Iris pigment epithelial cell (primary cell): ENCODE measurements around the gene RPAP3.

Experiments
- DNase-seq: peaks from one replicate; pipeline ENCODE4 v3.0.0-alpha.2; 2011; ENCODE audit warnings: low read depth

The RPAP3 gene

GRCh38 chr12:47705566-47706425 lies at the start of gene RPAP3:
RPAP3 (minus strand) TSS chr12:47706030; CDS start chr12:47702840, 3,190 bp downstream.
- peak; percentile 95 for DNase-seq

GRCh38 chr12:47754881-47755280 lies 49.1 kb upstream of the RPAP3 start:
- DNase-seq, result no peak

DNA sequence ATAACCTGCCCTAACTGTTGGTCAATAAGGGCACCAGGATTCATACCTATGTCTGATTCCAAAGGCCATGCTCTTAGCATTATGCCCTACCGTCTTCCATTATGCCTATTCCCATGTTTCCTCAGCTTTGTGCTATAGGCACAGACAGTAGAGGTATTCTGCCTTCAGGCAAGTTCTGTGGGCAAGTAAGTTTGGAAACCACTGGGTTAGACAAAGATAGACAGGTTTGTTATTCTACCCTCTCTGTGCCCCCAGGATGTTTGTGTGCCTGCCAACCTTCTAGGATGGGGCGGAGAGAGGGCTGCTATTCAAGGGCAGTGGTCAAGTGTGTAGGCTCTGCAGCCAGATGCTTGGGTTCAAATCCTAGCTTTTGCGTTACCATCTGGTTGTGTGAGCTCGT lies 48.3 kb upstream of the RPAP3 start:
- DNase-seq, result no peak

GRCh38 chr12:47753021-47754001 lies 47.5 kb upstream of the RPAP3 start:
- DNase-seq, result no peak

- peak; percentile 48 for DNase-seq
Observed at GRCh38 chr12:47752552-47752951, 46.7 kb upstream of the RPAP3 start.

GRCh38 chr12:47752121-47752520 lies 46.3 kb upstream of the RPAP3 start:
- DNase-seq, result no peak

DNA sequence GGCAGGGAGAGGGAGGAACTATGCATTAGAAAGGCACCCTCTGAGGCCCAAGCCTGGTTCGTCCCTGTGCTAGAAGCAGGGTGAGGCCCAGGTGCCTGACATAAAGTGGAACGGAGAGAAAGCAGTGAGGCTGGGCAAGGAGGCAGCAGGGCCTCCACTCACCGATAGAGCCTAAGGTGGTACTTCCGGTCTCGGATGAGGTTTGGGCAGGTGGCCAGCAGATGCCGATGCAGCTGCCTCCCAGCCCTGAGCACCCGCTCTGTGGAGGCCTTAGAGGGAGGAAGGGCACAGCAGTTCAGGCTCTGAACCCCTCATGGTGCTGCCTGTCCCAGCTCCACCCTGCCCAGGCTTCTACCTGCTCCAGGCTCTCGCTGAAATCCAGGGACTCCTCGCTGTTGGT lies 45.7 kb upstream of the RPAP3 start:
- no peak for DNase-seq

DNA sequence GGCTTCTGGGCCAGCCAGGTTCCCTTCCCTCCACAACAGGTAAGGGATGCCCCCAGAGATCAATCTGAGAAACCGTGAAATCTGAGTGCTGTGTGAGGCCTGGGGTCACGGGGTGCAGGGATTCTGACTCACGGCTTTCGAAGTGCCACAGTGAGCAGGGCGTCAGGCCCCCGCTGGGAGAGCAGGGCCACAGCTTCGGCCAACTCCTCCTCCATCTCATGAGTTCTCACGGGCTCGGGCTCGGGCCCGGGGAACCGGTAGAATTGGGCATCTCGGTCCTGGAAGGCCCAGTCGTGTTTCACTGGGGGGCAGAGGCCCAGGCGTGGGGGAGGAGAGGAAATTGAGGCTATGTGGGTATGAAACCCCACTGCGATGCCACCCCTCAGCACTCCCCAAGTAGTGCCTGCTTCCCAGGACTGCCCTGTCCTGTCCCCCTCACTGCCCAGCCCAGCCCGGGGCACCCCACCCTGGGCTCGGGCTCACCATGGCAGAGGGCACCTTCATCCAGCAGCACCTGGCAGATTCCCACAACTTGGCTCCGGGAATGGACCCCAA lies 45.2 kb upstream of the RPAP3 start:
- DNase-seq, result no peak

DNA sequence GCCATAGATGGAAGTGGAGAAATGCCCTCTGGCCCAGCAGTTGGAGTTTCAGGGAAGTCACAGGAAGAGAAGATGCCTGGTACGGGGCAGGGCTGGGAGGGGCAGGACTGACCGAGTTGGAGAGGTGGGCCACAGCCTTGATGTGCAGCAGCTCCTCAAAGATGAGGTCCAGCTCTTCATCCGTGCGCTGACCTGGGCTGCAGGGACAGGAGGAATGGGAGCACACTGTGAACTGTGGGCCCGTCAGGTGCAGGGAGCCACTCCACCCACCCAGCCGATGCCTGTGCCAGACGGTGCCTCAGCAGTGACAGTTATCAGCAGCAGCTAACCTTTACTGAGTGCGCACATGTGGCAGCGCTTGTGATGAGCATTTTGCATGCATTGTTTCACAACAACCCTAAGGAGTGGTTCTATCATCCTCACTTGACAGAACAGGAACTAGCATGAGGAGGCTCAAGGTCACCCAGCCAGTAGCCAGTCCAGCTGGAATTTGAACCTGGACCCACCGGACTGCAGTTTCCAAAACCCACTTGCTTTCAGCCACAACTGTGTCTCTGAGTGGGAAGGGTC lies 44.5 kb upstream of the RPAP3 start:
- no peak for DNase-seq

DNA sequence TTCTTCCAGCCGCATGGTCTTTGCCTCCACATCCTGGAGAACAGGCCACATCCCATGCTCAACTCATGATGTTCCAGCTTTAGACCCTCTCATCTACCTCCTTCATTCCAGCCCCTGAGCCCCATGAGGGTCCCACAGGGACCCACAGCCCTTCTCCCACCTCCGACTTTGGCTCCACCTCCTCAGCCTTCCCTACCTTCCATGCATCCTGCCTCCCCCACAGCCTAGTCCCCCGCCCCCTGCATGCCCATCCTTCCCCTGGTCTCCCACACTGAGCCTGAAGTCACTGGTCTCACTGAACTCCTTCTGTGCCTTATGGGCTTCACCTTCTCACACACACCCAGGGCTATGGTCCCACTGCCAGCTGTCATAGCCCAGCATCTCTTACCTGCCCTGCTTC lies 43.1 kb upstream of the RPAP3 start:
- DNase-seq, result no peak

DNA sequence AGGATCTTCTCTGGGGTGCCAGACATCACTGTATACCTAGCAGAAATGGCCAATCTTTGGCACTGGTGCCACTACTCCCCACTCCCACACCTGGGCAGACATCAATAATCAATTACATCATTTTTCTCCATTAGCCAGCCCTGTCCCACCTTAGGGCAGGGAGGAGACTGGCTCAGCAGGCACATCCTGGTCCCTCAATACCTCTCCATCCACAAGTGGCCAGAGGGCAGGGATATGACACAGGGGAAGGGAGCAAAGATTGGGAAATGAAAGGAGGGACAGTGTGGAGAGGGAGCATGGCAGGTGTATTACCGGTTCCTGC lies 42.6 kb upstream of the RPAP3 start:
- no peak for DNase-seq

DNA sequence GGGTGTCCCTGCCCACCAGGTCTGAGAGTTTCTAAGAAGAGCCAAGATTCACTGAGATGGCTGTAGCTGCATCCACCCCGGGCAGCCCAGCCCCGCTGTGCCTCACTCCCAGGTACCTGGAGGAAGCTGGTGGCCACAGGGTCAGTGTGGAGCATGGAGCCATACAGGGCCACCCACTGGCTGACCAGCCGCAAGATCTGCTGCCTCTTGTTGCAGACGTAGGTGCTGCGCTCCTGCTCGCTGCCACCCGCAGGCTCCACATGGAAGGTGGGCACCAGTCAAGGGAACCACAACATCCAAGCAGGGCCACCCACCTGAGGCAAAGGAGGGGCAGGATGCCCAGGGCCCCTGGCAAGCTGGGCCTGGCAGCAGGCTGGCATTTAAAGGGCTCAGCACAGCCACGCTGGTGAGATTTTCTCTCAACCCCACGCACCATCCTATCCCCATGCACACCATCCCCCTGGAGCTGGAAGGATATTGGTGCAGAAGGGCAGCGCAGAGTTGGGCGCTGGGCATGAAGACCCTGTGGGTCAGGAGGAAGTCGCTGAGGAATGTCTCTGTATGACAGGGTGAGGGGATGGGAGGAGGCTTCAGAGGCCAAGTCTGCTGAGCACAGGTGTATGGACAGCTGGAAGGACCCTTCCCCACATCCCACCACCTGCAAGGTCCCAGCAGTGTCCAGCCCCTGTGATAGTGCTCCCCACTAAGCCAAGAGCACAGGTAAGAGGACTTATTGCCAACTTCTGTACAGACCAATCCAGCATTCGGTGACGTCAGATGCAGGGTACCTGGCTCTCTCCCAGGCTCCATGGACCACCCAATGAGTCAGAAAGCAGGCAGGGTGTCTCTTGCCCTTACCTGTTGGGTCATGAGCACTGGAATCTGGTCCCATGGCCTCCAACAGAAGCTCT lies 42.0 kb upstream of the RPAP3 start:
- DNase-seq, result no peak

DNA sequence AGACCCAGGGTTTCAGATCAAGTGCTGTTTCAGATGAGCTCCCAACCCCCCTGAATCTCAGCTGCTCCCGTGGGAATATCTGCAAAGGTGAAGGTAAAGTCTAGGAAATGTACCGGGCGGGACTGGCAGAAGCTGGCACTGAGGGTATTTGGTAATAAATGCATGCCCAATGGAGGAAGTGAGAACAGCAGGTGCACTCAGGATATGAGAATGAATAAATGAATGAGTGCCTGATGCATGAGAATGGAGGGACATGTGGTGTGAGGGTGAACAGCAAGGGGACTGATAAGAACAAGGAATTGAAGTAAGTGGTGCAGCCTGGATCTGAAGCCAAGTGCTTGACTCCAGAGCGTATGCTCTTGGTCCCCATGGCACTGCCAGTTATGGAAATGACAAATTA lies 41.3 kb upstream of the RPAP3 start:
- no peak for DNase-seq

DNA sequence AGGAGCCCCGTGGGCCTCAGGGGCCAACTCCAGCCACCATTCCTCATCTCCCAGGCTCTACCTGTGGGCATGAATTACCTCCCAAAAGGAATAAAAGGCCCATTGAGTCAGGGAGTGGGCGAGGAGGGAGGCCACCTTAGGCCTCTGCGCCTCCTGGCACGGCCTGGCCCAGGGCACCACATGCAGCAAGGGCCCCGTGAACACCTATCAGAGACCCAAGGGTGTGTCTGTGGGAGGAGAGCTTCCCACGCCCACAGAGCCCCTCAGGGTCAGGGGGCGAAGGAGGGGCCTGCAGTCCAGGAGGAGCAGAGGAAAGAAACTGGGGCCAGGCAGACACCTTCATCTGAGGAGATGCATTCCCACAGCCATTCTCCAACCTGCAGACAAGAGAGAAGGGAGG lies 40.7 kb upstream of the RPAP3 start:
- DNase-seq, result no peak

DNA sequence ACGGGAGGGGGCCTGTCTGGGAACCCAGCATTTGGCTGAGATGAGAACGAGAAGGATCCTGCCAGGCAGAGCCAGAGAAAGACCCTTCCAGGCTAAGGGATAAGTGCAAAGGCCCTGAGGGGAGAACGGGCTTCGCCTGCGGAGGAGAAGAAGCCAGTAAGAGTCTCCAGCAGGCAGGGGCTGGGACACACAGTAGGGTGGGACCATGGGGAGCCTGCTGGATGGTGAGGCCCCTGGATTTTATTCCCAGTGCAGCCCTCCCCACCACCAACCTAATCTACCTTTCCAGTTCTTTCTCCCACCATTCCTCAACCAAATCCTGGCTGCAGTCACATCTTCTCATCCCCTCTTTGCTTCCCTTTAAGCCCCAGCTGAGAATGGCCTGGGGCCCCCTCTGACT lies 40.2 kb upstream of the RPAP3 start:
- no peak for DNase-seq

GRCh38 chr12:47745485-47746041 lies 39.7 kb upstream of the RPAP3 start:
- no peak for DNase-seq

GRCh38 chr12:47744778-47745436 lies 39.1 kb upstream of the RPAP3 start:
- DNase-seq, result no peak

DNA sequence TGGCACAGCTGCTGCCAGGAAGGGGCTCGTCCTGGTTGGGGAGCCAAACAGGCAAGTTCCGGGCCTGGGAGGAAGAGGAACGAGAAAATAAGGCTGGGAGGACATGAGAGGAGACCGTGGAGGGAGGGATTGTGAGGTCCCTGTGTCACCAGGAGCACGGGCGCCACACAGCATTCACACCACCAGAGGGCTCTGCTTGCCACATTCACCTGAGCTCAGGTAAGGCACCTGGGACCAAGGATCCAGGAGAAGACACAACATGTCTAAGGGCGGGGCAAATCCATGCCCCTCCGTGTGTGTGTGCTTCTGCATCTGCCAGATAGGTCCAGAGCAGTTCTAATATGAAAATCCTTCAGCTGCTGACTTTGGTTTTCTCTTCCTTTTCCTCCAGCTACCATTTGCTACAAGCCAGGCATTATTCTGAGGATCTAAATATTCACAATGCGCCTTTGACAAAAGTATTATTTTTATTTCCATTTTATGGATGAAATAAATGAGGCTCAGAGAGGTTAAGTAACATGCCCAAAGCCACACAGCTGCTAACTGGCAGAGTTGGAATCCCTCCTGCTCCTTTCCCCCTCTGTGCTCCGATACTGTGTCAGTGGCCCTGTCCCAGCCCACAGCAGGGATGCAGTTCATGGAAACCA lies 38.3 kb upstream of the RPAP3 start:
- DNase-seq, result no peak

GRCh38 chr12:47743311-47743860 lies 37.6 kb upstream of the RPAP3 start:
- no peak for DNase-seq
